HG02571 (cell line): ENCODE results near the gene RYR2.
"Not testable (repeated sequence)": the region's sequence is repeated elsewhere in the genome, so short reads cannot be mapped to it uniquely, and the experiment has no call there.

Experiments used
- ATAC-seq: cut with Tn5 transposase; IDR thresholded peaks from one replicate; pipeline ENCODE4 v1.9.1; 2021; ENCODE audit warnings: mild to moderate bottlenecking, moderate library complexity; ENCODE audit not compliant: unreplicated experiment

The RYR2 gene

GRCh38 chr1:237320890-237321289, 278.9 kb downstream of the RYR2 start:
- ATAC-seq = no peak

GRCh38 chr1:237324226-237324625, 282.2 kb downstream of the RYR2 start:
- no peak for ATAC-seq

GRCh38 chr1:237327061-237327460, 285.1 kb downstream of the RYR2 start:
- no peak for ATAC-seq

GRCh38 chr1:237340892-237341291, 298.9 kb downstream of the RYR2 start:
- ATAC-seq = no peak

- ATAC-seq = no peak
These were observed 299.4 kb downstream of the RYR2 start for GRCh38 chr1:237341391-237341790.

- ATAC-seq = no peak
These were observed 300.7 kb downstream of the RYR2 start for GRCh38 chr1:237342730-237343129.

GRCh38 chr1:237352747-237353146, 310.8 kb downstream of the RYR2 start:
- ATAC-seq = no peak

GRCh38 chr1:237353918-237354317, 311.9 kb downstream of the RYR2 start:
- ATAC-seq = no peak

GRCh38 chr1:237355022-237355421, 313.0 kb downstream of the RYR2 start:
- no peak for ATAC-seq

- ATAC-seq = no peak
These were observed 316.6 kb downstream of the RYR2 start for GRCh38 chr1:237358555-237358954.

- no peak for ATAC-seq
These were observed 325.8 kb downstream of the RYR2 start for GRCh38 chr1:237367758-237368157.

GRCh38 chr1:237371477-237371876, 329.5 kb downstream of the RYR2 start:
- not testable (repeated sequence) for ATAC-seq

GRCh38 chr1:237383791-237384190, 341.8 kb downstream of the RYR2 start:
- ATAC-seq = no peak

GRCh38 chr1:237384213-237384612, 342.2 kb downstream of the RYR2 start:
- no peak for ATAC-seq

GRCh38 chr1:237386362-237387143, 344.6 kb downstream of the RYR2 start:
- no peak for ATAC-seq

GRCh38 chr1:237387144-237387505, 345.1 kb downstream of the RYR2 start:
- no peak for ATAC-seq

GRCh38 chr1:237390823-237391222, 348.8 kb downstream of the RYR2 start:
- ATAC-seq = no peak

GRCh38 chr1:237393632-237394031, 351.6 kb downstream of the RYR2 start:
- no peak for ATAC-seq

- ATAC-seq = no peak
These were observed 352.3 kb downstream of the RYR2 start for GRCh38 chr1:237394281-237394680.

- ATAC-seq = no peak
These were observed 354.4 kb downstream of the RYR2 start for GRCh38 chr1:237396426-237396825.

GRCh38 chr1:237398751-237399150, 356.8 kb downstream of the RYR2 start:
- no peak for ATAC-seq

GRCh38 chr1:237405912-237406311, 363.9 kb downstream of the RYR2 start:
- no peak for ATAC-seq

- no peak for ATAC-seq
These were observed 369.6 kb downstream of the RYR2 start for GRCh38 chr1:237411621-237412020.
